A673 (cell line): ENCODE measurements around the gene LARGE1.

ENCODE experiments used
- CTCF ChIP-seq: fragments of 300-800, 200-600 bp; sonication (generic); conservative IDR thresholded peaks from 2 replicates; pipeline ENCODE4 v1.5.1; 2017; ENCODE audit warnings: low read depth, mild to moderate bottlenecking, antibody characterized with exemption, low read length, moderate library complexity, mixed read lengths
- EZH2 ChIP-seq: fragments of 200-600 bp; sonication (generic); IDR thresholded peaks from 2 replicates; pipeline ENCODE4 v1.6.1; 2017; ENCODE audit warnings: borderline replicate concordance, low read depth, mild to moderate bottlenecking, mixed read lengths, antibody characterized with exemption, low read length; ENCODE audit not compliant: poor library complexity, severe bottlenecking

DNA sequence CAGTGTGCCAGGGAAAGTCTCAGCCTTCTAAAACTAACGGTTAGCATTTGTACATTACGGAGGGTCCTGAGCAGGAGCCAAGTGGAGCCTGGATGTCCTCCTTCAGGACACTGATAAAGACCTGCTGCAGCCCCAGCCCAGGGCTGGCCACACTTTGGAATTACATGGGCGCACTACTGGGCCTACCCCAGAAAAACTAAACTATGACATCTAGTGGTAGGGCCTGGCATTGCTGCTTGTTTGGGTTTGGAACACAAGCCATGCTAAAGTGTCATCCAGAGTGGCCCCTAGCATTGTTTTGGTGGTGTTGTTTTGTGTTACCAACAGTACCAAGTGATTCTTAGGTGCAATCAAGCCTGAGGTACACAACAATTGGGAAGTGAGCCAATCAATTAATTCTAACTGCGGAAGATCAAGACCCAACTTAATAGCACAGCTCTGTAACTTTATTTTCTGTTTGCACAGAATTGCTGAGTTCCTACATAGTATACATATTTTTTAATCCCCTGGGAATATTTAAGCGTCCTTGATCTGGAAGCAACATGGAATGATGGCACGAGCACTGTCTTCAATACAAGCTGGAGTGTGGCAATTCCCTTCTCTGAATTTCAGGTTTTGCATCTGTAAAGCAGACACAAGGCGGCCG is 340.7 kb downstream of the LARGE1 start:
- TF ChIP-seq CTCF (peak; percentile 64), EZH2 (no peak)
